DMS 273 (cell line): ENCODE results near the gene UNC119.

Experiments
- DNase-seq: peaks from one replicate; lab custom pipeline; 2025; ENCODE audit not compliant: unreplicated experiment; lab: John Stamatoyannopoulos, UW

UNC119 gene

GRCh38 chr17:28545141-28545503 lies 7.3 kb downstream of the UNC119 start:
- no peak for DNase-seq

GRCh38 chr17:28544402-28545140 lies 7.9 kb downstream of the UNC119 start:
- no peak for DNase-seq

GRCh38 chr17:28541439-28541838 lies 11.0 kb downstream of the UNC119 start:
- no peak for DNase-seq

DNA sequence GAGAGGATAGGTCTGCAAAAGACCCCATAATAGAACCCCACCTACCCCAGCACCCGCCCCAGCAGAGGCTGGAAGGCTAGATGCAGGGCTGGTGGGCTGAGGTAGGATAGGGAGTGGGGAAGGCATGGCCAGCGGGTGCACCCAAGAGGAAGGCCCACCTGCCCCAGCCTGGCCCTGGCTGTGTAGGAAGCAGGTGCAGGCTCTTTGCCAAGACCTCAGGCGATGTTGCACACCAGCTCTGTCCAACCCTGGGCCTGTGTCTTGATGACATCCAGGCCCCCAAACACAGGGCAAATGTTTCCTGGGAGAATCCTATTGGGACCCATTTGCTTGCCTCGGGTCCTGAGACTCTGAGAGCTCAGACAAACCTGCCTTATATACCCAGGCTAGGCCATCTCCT lies 12.2 kb downstream of the UNC119 start:
- DNase-seq, result no peak

DNA sequence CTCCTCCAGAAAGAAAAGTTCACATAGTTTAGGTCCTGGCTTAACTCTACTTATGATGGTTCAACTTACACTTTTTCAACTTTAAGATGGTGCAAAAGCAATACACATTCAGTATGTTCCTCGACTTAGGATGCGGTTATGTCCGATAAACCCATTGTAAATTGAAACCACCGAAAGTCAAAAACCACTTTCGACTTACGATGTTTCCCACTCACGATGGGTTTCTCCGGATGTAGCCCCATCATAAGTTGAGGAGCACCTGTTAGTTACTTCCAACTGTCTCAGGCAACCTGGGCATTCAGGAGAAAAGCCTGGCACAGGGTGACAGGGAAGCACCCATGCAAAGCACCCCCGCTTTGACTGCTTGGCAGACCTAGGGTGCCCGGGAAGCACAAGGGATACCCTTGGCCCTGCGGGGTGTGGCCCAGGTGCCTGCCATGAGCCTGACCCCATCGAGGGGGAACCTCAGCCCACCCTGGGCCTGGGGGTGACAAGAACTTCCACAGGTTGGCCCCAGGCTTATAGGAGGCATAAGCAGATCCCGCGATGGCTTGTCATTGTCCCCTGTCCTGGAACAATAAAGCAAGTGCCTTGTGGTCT lies 14.0 kb downstream of the UNC119 start:
- no peak for DNase-seq

- DNase-seq, result no peak
These were observed 15.2 kb downstream of the UNC119 start for GRCh38 chr17:28537219-28537610.

DNA sequence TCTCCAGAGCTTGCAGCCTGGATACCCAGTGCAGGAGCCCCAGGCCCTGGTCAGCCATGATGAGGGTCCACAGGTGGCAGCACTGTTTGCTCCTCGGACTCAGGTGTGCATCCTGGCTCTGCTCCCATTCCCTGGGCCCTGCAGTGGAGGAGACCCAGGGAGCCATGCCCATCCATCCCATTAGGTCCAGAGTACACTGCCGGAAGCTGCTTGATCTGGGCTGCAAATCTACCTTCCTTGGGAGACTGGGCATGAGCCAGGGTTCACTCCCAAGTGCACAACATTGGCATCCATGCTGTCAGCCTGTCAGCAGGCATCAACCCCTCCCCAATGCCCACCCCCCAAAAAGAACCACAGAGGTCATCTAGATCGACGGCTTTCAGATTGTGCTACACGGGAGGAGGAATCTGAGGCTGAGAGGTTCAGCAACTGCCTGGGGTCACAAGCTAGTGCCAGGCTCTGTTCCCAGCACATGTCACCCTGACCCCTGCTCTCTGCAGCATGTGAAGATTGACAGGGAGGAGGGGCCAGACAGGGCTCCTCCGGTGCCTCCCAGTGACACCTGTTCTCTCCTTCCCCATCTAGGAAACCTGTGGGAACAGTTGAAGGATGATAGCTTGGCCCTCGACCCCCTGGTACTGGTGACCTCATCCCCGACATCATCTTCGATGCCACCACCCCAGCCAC lies 15.7 kb downstream of the UNC119 start:
- no peak for DNase-seq

- peak; percentile 28 for DNase-seq
These were observed 17.6 kb downstream of the UNC119 start for GRCh38 chr17:28534740-28535375.

- no peak for DNase-seq
These were observed 19.2 kb downstream of the UNC119 start for GRCh38 chr17:28533091-28533807.

- no peak for DNase-seq
These were observed 20.1 kb downstream of the UNC119 start for GRCh38 chr17:28532050-28532960.

DNA sequence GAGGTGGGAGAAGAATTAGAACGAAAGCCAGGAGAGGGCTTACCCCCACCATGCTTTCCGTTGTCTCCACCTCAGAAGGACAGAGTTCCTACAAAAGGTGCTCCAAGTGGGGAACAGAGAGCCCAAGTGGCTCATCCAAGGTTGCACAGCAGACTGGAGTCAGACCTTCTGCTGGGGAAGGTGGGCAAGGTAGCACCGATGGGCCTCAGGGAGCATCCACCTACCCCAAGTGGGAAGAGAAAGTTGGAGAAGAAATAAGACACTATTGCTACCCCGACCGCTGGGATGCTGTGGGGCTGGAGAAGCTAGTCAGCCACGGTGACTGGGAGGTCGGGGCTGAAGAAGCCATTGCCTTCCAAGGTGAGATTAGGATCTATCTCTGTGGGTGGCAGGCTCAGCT lies 21.5 kb downstream of the UNC119 start:
- DNase-seq, result no peak

DNA sequence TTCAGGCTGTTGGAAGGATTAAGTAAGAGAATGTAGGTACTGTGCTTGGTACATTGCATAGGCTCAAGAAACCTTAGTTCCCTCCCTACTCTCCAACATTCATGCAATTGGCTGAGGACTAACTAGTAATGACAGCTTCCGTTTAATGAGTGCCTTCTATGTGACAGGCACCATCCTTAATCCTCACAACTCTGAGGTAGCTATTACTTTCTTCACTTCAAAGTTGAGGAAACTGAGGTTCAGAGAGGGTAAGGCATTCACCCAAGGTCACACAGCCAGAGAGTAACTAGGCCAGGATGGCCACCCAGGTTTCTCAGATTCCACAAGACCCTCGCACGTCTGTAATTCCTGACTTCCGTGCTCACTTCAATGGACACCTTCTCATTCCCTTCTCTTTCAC lies 22.2 kb downstream of the UNC119 start:
- no peak for DNase-seq

- no peak for DNase-seq
These were observed 23.4 kb downstream of the UNC119 start for GRCh38 chr17:28529013-28529400.

DNA sequence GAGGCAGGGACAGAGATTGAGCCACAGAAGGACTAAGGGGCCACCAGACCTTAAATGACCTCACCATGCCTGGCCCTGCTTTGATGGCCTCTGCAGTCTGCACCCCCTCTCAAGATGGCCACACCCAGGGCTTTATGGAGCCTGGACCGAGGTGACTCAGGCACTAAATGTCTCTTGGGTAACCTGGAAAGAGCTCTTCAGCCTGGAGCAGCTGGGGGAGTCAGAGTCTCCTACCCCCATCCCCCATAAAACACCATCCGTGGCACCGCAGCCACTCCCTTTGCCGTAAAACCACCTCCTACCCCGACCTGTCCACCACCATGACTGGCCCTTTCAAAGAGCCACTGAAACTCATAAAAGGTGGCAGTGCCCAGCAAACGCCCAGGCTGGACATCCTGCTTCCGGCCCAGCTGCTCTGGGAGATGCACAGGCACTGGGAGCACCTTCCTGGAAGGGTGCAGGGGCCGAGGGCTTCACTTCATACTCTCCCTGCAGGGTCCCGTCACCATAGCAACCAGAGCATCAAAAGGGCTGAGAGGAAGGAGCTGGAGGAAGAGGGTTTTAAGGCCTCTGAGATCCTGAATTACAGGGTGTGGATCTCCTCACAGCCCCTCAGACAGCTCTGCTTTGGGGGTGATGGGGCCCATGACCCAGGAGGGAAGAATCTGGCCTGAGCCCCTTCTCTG lies 24.0 kb downstream of the UNC119 start:
- DNase-seq, result no peak

- DNase-seq, result no peak
These were observed 24.6 kb downstream of the UNC119 start for GRCh38 chr17:28527859-28528258.

- DNase-seq, result no peak
These were observed 25.2 kb downstream of the UNC119 start for GRCh38 chr17:28527181-28527681.

DNA sequence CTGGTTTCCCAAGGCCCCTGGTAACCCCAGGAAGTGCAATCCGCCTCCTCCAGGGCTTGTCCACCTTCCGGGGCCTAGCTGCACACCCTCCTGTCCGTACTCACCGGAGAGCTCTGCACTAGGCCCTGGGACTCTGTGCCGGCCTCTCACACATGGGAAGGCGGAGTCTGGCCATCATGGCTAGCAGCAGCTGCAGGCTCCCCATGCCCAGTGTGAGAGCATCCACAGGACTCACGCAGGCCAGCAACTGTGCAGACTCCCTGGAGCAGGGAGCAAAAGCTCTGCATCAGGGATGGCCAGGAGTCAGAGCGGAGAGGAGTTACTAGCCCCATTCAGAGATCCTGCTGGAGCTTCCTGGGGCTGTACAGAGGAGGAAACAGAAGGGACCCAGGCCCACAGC lies 26.0 kb downstream of the UNC119 start:
- no peak for DNase-seq

DNA sequence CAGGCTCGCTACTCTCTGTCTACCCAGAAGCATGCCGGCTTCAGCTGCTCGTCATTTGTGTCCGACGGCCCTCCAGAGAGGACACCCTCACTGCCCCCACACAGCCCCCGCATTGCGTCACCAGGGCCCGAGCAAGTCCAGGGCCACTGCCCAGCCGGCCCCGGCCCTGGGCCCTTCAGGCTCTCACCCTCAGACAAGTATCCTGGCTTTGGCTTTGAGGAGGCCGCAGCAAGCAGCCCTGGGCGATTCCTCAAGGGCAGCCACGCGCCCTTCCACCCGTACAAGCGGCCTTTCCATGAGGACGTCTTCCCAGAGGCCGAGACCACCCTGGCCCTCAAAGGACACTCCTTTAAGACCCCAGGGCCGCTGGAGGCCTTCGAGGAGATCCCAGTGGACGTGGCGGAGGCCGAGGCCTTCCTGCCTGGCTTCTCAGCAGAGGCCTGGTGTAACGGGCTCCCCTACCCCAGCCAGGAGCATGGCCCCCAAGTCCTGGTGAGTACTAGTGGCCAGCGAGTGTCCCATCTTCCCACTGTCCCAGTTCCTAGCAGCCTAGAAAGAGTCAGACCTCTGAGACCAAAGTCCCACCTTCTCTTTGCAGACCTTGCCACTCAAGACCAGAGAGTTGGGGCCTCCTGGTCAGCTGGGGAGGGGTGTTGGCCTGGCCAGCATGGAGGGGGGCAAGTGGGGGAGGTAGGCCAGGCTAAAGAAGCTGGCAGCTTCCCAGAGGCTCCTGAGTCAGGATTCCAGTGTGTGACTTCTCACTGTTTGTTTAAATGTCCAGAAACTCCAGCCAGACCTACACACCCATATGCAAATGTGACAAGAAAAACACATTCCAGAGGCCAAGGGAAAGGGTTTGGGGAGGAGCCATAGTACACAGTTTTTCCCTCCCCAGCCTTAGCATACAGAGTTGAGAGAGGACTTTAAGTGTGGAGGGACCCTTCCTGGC lies 27.7 kb downstream of the UNC119 start:
- DNase-seq, result no peak
